Endodermal cell (in vitro differentiated cells): ENCODE data around the gene AKAP11. TPM values are rescaled to one million over a fixed set of nuclear protein-coding genes. Genes with fewer than 3 reads are reported as not detected.

Experiments
- DNase-seq: peaks from one replicate; pipeline ENCODE4 v3.0.0-alpha.2; 2017
- H3K27ac ChIP-seq: 2 replicates; pipeline ENCODE4 v1.5.1; 2013; ENCODE audit warnings: mild to moderate bottlenecking, low read depth, low read length, moderate library complexity
- H3K27me3 ChIP-seq: 2 replicates; pipeline ENCODE4 v1.6.1; 2013; ENCODE audit warnings: mild to moderate bottlenecking, low read length, moderate library complexity; ENCODE audit not compliant: insufficient read depth, control insufficient read depth, poor library complexity, severe bottlenecking
- H3K36me3 ChIP-seq: 2 replicates; pipeline ENCODE4 v1.7.0; 2013; ENCODE audit warnings: mild to moderate bottlenecking, low read length, moderate library complexity; ENCODE audit not compliant: control insufficient read depth, insufficient read depth
- H3K4me1 ChIP-seq: one replicate; pipeline ENCODE4 v1.7.0; 2013; ENCODE audit warnings: low read length; ENCODE audit not compliant: control insufficient read depth, insufficient read depth
- H3K4me3 ChIP-seq: 2 replicates; pipeline ENCODE4 v1.5.1; 2013; ENCODE audit warnings: mild to moderate bottlenecking, low read length, moderate library complexity
- H3K9ac ChIP-seq: 2 replicates; pipeline ENCODE4 v1.6.1; 2013; ENCODE audit warnings: mild to moderate bottlenecking, low read length, moderate library complexity; ENCODE audit not compliant: poor library complexity, severe bottlenecking; ENCODE audit errors: extremely low read depth
- H3K9me3 ChIP-seq: 2 replicates; pipeline ENCODE4 v1.6.1; 2013; ENCODE audit warnings: mild to moderate bottlenecking, low read length, moderate library complexity; ENCODE audit not compliant: control insufficient read depth
- H3K27ac Mint-ChIP-seq: 2 replicates; pipeline ENCODE4 v1.8.0; 2020; ENCODE audit warnings: mixed read lengths
- H3K27me3 Mint-ChIP-seq: 2 replicates; pipeline ENCODE4 v1.8.0; 2021; ENCODE audit warnings: mild to moderate bottlenecking, mixed read lengths; ENCODE audit not compliant: insufficient read depth
- H3K36me3 Mint-ChIP-seq: 2 replicates; pipeline ENCODE4 v1.8.0; 2020; ENCODE audit warnings: low read depth, mixed read lengths
- H3K4me1 Mint-ChIP-seq: 2 replicates; pipeline ENCODE4 v1.8.0; 2020; ENCODE audit warnings: mixed read lengths
- H3K4me3 Mint-ChIP-seq: 2 replicates; pipeline ENCODE4 v1.8.0; 2020; ENCODE audit warnings: mild to moderate bottlenecking, moderate library complexity, mixed read lengths
- H3K9me3 Mint-ChIP-seq: 2 replicates; pipeline ENCODE4 v1.8.0; 2020; ENCODE audit warnings: mild to moderate bottlenecking, mixed read lengths
- WGBS, 2 experiments: methylation state at CpG; one replicate each; pipeline versions ENCODE4 v1.1.5 to v1.1.7; 2013; ENCODE audit warnings: missing lambda C conversion rate in 2 of 2, mixed read lengths in 1 of 2; ENCODE audit not compliant: insufficient coverage in 1 of 2, insufficient read length in 1 of 2; 5-methylcytosine and 5-hydroxymethylcytosine counted together
- total RNA-seq, 2 donors: library from RNA; stranded (reverse); fragmentation: NEBNext Ultra II Directional in 1 of 2; extraction: Animal tissue kit (Norgen Biotek cat#: 25700) in 1 of 2; gene quantifications; 2 replicates in 1 of 2; 3 replicates in 1 of 2; pipeline ENCODE4 v1.2.1, GENCODE V29; 2021
- TF ChIP-seq, protein P1 (sequence below): fragments of 200-600 bp; sonication (generic); conservative IDR thresholded peaks from 2 replicates; pipeline ENCODE4 v1.5.0; 2021; ENCODE audit warnings: antibody characterized with exemption, mild to moderate bottlenecking

AKAP11 gene
- total RNA-seq, 2 donors from 2014 or later = 16.9 to 17.6 TPM

DNA sequence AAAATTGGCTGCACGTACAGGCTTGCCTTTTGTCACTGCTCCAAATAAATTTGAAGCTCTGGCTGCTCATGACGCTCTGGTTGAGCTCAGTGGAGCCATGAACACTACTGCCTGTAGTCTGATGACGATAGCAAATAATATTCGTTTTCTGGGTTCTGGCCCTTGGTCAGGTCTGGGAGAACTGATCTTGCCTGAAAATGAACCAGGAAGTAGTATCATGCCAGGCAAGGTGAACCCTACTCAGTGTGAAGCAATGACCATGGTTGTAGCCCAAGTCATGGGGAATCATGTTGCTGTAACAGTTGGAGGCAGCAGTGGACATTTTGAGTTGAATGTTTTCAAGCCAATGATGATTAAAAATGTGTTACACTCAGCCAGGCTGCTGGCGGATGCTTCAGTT lies 16.1 kb upstream of the AKAP11 start:
- no peak overlapping the region for H3K27ac ChIP-seq
- H3K36me3 ChIP-seq = no peaks in the 10 kb centered on the region
- peaks cover 2% of the 10 kb centered on the region for H3K4me1 Mint-ChIP-seq
- WGBS, 2 experiments = 96 to 97% methylated on average over 5 of the region's 5 CpGs
- no peaks in the 10 kb centered on the region for H3K27me3 ChIP-seq
- peaks cover 3% of the 10 kb centered on the region for H3K9me3 ChIP-seq
- no peaks in the 10 kb centered on the region for H3K27me3 Mint-ChIP-seq
- no peak overlapping the region for H3K9ac ChIP-seq
- no peak overlapping the region for H3K4me3 Mint-ChIP-seq
- DNase-seq = no peak
- no peaks in the 10 kb centered on the region for H3K4me1 ChIP-seq
- H3K9me3 Mint-ChIP-seq = peaks cover 2% of the 10 kb centered on the region
- no peak overlapping the region for H3K27ac Mint-ChIP-seq
- no peaks in the 10 kb centered on the region for H3K36me3 Mint-ChIP-seq
- H3K4me3 ChIP-seq = no peak overlapping the region
- TF ChIP-seq, protein P1, sequence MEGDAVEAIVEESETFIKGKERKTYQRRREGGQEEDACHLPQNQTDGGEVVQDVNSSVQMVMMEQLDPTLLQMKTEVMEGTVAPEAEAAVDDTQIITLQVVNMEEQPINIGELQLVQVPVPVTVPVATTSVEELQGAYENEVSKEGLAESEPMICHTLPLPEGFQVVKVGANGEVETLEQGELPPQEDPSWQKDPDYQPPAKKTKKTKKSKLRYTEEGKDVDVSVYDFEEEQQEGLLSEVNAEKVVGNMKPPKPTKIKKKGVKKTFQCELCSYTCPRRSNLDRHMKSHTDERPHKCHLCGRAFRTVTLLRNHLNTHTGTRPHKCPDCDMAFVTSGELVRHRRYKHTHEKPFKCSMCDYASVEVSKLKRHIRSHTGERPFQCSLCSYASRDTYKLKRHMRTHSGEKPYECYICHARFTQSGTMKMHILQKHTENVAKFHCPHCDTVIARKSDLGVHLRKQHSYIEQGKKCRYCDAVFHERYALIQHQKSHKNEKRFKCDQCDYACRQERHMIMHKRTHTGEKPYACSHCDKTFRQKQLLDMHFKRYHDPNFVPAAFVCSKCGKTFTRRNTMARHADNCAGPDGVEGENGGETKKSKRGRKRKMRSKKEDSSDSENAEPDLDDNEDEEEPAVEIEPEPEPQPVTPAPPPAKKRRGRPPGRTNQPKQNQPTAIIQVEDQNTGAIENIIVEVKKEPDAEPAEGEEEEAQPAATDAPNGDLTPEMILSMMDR = no peak

DNA sequence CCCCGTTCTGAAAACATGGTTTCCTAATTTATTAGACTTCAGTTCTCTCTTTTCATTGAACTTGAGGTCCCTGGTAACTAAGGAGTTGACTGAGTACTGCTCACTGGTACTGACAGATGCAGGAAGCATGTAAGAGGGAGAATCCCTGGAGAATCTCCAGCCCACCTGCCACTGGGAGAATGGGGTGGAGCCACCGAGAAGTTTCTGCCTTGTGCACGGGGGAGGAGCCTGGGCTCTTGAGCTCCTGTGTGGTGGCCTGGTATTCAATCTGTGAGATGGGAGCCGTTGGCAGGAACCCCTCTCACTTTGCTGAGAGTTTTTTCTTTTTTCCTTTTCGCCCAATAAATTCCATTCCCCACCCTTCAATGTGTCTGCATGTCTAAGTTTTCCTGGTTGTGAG lies 13.2 kb upstream of the AKAP11 start:
- no peaks in the 10 kb centered on the region for H3K27me3 ChIP-seq
- no peak overlapping the region for H3K27ac Mint-ChIP-seq
- 84 to 90% methylated on average over 2 to 5 of the region's 5 CpGs for WGBS, 2 experiments
- no peak overlapping the region for H3K4me3 Mint-ChIP-seq
- peaks cover 12% of the 10 kb centered on the region for H3K9me3 Mint-ChIP-seq
- no peaks in the 10 kb centered on the region for H3K36me3 ChIP-seq
- TF ChIP-seq, protein P1 = no peak
- H3K27ac ChIP-seq = no peak overlapping the region
- H3K9me3 ChIP-seq = peaks cover 18% of the 10 kb centered on the region
- no peaks in the 10 kb centered on the region for H3K36me3 Mint-ChIP-seq
- H3K27me3 Mint-ChIP-seq = no peaks in the 10 kb centered on the region
- H3K4me1 ChIP-seq = no peaks in the 10 kb centered on the region
- no peak overlapping the region for H3K9ac ChIP-seq
- no peak overlapping the region for H3K4me3 ChIP-seq
- H3K4me1 Mint-ChIP-seq = peaks cover 2% of the 10 kb centered on the region
- peak; percentile 75 for DNase-seq

DNA sequence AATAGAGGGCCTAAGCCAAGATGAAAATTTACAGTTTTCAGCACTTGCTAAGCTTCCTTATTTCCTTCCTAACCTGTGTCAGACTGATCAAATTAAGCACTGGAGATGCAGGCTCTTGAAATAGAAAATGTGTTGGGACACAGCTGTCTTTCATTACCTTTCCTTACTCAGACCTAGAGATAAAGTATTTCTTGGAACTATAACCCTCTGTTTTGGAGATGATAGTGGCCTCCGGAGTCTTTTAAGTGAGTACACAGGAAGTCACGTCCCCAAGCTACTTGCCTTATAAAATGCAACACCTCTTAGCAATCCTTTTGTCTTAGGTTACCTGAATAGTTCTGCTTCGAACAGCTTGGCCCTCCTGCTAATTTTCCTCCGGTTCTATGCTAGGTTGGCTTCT lies 12.4 kb upstream of the AKAP11 start:
- no peak overlapping the region for H3K4me3 ChIP-seq
- Mint-ChIP-seq H3K27ac (no peak overlapping the region), H3K4me1 (peaks cover 2% of the 10 kb centered on the region), H3K4me3 (no peak overlapping the region), H3K36me3 (no peaks in the 10 kb centered on the region), H3K27me3 (no peaks in the 10 kb centered on the region), H3K9me3 (peaks cover 12% of the 10 kb centered on the region)
- DNase-seq = no peak
- WGBS, 2 experiments = 87 to 100% methylated on average over 4 of the region's 4 CpGs
- no peaks in the 10 kb centered on the region for H3K27me3 ChIP-seq
- H3K9ac ChIP-seq = no peak overlapping the region
- no peaks in the 10 kb centered on the region for H3K4me1 ChIP-seq
- H3K36me3 ChIP-seq = no peaks in the 10 kb centered on the region
- H3K9me3 ChIP-seq = peaks cover 18% of the 10 kb centered on the region
- H3K27ac ChIP-seq = no peak overlapping the region
- TF ChIP-seq, protein P1 = no peak
